HEK293 (cell line): Measurements from ENCODE around the gene ZBTB43.

ENCODE experiments used
- BCL11A ChIP-seq: fragments of 450-650 bp; formaldehyde crosslinking; IDR thresholded peaks from 2 replicates; pipeline ENCODE4 v1.5.1; 2016; ENCODE audit warnings: low read depth, missing biosample characterization, missing genetic modification characterization
- CTCF ChIP-seq: fragments of 450-650 bp; formaldehyde crosslinking; IDR thresholded peaks from 2 replicates; pipeline ENCODE4 v1.5.1; 2016; ENCODE audit warnings: missing biosample characterization, missing genetic modification characterization
- REST ChIP-seq: fragments of 450-650 bp; formaldehyde crosslinking; IDR thresholded peaks from 2 replicates; pipeline ENCODE4 v1.5.1; 2016; ENCODE audit warnings: missing biosample characterization, missing genetic modification characterization
- SALL2 ChIP-seq: fragments of 450-650 bp; formaldehyde crosslinking; IDR thresholded peaks from 2 replicates; pipeline ENCODE4 v1.5.0; 2017; ENCODE audit warnings: missing biosample characterization, mild to moderate bottlenecking, missing genetic modification characterization, borderline replicate concordance
- ZBTB49 ChIP-seq: fragments of 450-650 bp; formaldehyde crosslinking; IDR thresholded peaks from 2 replicates; pipeline ENCODE4 v1.5.1; 2016; ENCODE audit warnings: missing biosample characterization, missing genetic modification characterization, low read depth
- ZNF140 ChIP-seq: fragments of 450-650 bp; formaldehyde crosslinking; IDR thresholded peaks from 2 replicates; pipeline ENCODE4 v1.5.1; 2016; ENCODE audit warnings: missing biosample characterization, missing genetic modification characterization
- ZNF239 ChIP-seq: fragments of 450-650 bp; formaldehyde crosslinking; IDR thresholded peaks from 2 replicates; pipeline ENCODE4 v1.5.1; 2016; ENCODE audit warnings: missing biosample characterization, missing genetic modification characterization
- ZNF274 ChIP-seq, 2 experiments: fragments of 200-500 bp in 1 of 2; fragments of 450-650 bp in 1 of 2; sonication (Bioruptor generic) in 1 of 2; formaldehyde crosslinking in 1 of 2; IDR thresholded peaks; 2 replicates each; pipeline versions ENCODE4 v1.5.1 to v1.6.1; 2014 to 2016; ENCODE audit warnings: borderline replicate concordance in 1 of 2, inconsistent platforms in 1 of 2, low read length in 1 of 2, missing biosample characterization in 1 of 2, missing genetic modification characterization in 1 of 2
- ZNF302 ChIP-seq: fragments of 450-650 bp; formaldehyde crosslinking; IDR thresholded peaks from 2 replicates; pipeline ENCODE4 v1.5.1; 2016; ENCODE audit warnings: missing biosample characterization, missing genetic modification characterization, low read depth
- ZNF510 ChIP-seq: fragments of 450-650 bp; formaldehyde crosslinking; IDR thresholded peaks from 2 replicates; pipeline ENCODE4 v1.5.1; 2018; ENCODE audit warnings: mild to moderate bottlenecking, missing genetic modification characterization, missing biosample characterization; ENCODE audit not compliant: insufficient replicate concordance
- ZNF585B ChIP-seq: fragments of 450-650 bp; formaldehyde crosslinking; IDR thresholded peaks from 2 replicates; pipeline ENCODE4 v1.5.1; 2016; ENCODE audit warnings: missing biosample characterization, missing genetic modification characterization
- ZNF768 ChIP-seq: fragments of 450-650 bp; formaldehyde crosslinking; IDR thresholded peaks from 2 replicates; pipeline ENCODE4 v1.5.1; 2018; ENCODE audit warnings: missing biosample characterization, mild to moderate bottlenecking, missing genetic modification characterization

- TF ChIP-seq CTCF (no peak), SALL2 (tag by site-specific recombination) (no peak), ZNF510 (tag by site-specific recombination) (no peak), REST (tag by site-specific recombination) (no peak), ZNF274 (IDR thresholded peaks at IDR 0.05; ENCODE audit: low read length) (no peak), ZNF274 (tag by site-specific recombination; IDR thresholded peaks at IDR 0.05; ENCODE audit: borderline replicate concordance) (no peak), ZBTB49 (tag by site-specific recombination) (no peak), ZNF768 (tag by site-specific recombination) (no peak), ZNF140 (tag by site-specific recombination) (no peak), BCL11A (tag by site-specific recombination) (no peak), ZNF585B (tag by site-specific recombination) (no peak), ZNF302 (tag by site-specific recombination) (no peak), ZNF239 (tag by site-specific recombination) (no peak)
Measured at GRCh38 chr9:126838055-126838811, 33.4 kb downstream of the ZBTB43 start.
